ENCODE results near the gene PDGFB. TPM values are rescaled to one million over a fixed set of nuclear protein-coding genes. Genes with fewer than 3 reads are reported as not detected.
A peak's percentile ranks its signal among the peaks of the same experiment; 100 is the strongest.

PDGFB gene
- not detected in 2 replicates for total RNA-seq (2014; rRNA removed; shearing (Covaris generic))
- not detected in 2 replicates for polyA plus RNA-seq (2014; cell fraction: nucleus; rRNA removed)

DNA sequence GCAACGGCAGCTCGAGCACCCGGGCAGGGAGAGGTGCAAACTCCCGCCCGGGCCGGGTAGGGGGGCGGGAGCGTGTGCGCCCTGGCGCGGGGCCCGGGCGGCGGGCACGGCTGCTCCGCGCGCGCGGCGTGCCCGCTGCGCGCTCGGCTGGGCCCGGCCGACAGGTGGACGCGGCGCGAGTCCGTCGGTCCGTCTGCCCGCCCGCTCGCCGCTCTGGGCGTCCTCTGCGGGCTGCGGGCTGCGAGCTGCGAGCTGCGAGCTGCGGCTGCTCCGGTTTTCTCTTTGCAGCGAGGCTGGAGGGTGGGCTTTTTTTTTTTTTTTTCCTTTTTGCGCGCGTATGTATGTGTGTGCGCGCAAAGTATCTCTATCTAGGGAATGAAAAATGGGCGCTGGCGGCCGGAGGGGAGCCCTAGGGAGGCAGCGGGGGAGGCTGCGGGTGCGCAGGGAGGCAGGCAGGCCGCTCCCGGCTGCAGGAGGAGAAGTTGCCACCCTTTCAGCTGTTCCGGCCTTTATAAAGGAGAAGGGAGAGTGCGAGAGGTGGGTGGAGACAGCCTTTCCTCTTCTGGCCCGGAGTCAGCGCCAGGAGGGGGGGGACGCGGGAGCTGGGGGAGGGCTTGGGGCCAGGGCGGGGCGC, at the start of gene PDGFB:
PDGFB (minus strand) TSS at position 487 of the 634 bp plus-strand sequence. CDS start 1,019 bp downstream, outside the sequence.
- DNase-seq (ENCODE audit: extremely low read depth, low read depth), result no peak

GRCh38 chr22:39293766-39294368, 49.1 kb upstream of the PDGFB start:
- DNase-seq (ENCODE audit: extremely low read depth, low read depth), result no peak

DNA sequence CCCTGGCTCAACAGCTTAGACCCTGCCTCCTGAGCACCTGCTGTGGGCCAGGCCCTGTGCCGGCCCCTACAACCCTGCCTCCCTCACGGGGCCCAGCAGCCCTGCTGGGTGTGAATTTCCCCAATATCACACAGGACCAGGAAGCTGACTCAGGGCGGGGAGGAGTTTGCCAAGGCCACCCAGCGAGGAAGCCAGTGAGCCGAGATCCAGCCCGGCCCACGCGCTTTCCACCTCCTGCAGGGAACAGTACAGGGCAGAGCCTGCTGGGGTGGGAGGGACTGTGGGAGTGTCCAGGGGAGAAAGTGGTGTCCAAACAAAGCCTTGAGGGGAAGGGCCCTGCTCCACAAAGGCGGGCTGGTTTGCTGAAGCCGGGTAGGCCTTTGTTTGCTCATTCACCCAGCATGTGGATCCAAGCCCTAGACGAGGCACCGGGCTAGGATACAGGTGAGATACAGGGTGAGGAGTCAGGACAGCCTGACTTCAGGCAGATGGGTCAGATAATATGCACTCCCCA, 47.8 kb upstream of the PDGFB start:
- DNase-seq (ENCODE audit: extremely low read depth, low read depth), result peak; percentile 72

GRCh38 chr22:39292031-39292462, 47.3 kb upstream of the PDGFB start:
- DNase-seq (ENCODE audit: extremely low read depth, low read depth), result no peak

DNA sequence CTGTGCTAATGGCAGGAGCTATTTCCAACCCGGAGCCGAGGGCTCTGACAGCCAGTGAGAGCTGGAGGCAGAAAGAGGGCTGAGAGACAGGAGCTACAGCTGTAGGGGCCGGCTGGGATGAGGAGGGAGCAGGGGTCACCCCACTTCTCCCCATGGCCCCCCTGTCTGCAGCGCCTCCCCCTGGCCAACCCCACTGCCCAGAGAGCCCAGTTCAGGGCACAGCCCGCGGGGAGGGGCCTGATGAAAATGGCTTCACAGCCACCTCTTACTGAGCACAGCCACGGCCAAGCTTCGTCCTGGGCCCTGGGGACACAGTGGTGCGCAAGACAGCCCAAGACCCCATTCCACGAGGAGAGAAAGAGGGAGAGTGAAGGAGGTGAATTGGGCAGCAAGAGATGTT, 46.7 kb upstream of the PDGFB start:
- no peak for DNase-seq (ENCODE audit: extremely low read depth, low read depth)

DNA sequence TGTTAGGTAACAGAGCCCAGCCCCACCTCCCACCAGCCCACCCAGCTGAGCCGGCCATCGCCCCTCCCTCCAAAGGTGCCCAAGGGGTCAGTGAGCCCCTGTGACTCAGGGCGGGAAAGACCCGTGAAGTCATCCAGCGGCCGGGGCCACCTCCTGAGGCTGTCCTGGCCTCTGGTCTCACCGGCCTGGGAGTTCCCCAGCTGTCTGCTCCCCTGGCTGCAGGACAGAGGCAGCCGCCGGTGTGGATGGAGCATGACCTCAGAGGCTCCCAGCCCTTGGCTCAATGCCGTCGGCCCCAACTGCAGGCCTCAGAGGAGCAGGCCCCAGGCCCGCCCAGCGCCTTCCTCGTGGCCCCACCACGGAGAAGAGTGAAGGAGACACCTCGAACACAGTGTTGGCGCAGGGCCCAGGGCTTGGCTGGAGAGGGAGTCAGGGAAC, 46.0 kb upstream of the PDGFB start:
- DNase-seq (ENCODE audit: extremely low read depth, low read depth), result no peak

DNA sequence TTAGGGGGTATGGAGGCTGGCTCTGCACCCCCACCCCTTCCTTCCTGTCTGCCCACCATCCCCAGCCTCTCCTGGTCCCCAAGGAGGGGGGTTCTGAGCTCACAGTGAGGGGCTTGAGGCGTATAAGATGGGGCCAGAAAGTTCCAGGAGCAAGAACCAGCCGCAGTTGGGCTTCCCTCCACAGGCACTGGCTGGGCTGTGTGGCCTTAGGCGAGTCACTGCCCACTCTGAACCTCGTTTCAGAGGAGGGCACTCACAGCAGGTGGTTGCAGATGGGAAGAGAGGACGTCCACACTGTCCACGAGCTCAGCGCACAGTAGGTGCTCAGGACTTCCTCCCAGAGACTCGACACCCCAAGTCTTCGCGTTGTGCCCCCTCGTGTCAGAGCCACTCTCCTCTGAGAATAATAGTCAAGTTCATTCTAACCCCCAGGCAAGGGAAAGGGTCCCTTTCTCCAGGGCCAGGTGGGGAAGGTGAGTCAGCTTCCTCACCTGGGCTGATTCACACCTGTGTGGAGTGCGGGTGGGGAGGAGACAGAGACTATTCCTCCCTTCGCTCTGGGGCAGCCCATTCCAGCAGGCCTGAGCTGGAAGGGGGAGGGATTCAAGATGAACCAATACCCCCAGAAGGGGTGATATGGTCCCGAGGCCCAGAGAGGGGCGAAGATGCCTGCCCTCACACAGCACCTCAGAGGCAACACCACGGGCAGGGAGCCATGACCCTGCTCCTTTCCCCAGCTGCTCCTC, 45.4 kb upstream of the PDGFB start:
- no peak for DNase-seq (ENCODE audit: extremely low read depth, low read depth)

DNA sequence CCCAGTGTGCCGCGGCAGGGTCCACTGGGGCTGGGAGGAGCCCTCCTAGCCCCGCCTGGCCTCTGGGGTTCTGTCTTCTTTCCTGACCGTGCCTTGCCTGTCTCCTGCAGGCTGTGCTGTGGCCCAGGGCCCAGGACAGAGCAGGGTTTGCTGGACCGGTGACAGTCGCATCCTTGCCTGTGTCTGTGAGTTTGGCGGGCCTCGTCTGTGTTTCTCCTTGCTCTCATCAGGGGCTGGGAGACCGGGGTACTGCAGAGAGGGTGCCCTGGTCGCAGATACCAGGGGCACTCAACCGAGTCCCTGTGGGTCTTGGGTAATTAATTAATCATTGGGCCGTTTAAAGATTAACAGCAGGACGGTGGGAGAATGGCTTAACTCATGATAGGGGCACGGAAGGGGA, 44.8 kb upstream of the PDGFB start:
- DNase-seq (ENCODE audit: extremely low read depth, low read depth), result no peak

DNA sequence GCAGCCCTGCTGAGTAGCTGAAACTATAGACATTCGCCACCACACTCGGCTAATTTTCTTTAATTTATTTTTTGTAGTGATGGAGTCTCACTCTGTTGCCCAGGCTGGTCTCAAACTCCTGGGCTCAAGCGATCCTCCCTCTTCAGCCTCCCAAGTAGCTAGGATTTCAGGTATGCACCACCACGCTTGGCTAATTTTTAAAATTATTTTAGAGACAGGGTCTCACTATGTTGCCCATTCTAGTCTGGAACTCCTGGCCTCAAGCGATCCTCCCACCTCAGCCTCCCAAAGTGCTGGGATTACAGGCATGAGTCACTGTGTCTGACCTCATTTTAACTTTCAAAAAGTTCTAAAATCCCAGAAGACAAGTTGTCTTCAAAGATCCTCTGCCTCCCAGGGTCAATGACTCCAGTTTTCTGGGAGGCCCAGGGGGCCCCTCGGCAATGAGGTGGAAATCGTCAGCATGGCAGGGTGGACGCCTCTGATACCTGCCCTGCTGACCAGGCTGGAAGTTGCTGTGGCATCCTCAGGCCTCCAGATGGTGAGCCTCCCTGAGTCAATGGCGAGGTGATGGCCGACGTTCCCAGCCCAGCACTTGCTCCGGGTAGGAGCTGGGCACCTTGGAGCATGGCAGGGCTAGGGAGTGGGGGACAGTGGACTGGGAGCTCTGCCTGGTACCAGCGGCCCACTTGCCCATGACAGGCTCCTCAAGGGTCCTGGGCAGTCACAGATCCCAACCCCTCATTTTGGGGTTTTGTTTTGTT, 43.5 kb upstream of the PDGFB start:
- DNase-seq (ENCODE audit: extremely low read depth, low read depth), result no peak

GRCh38 chr22:39287076-39287725, 42.4 kb upstream of the PDGFB start:
- DNase-seq (ENCODE audit: extremely low read depth, low read depth), result no peak

DNA sequence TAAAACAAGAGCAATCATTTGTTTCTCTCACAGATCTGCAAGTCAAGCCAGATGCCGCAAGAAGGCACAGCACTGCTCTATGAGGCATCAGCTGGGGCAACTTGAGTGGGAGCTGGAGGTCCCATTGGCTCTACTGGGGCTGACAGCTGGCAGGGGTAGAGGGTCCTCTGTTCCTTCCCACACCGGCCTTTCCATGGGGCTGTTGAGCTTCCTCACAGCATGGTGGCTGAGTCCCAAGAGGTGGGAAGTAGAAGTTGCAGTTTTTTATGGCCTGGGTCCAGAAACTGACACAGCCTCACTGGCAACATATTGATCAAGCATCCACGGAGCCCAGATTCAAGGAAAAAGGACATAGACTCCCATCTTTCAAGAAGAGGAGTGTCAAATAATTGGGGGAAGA, 40.2 kb upstream of the PDGFB start:
- DNase-seq (ENCODE audit: extremely low read depth, low read depth), result no peak

- no peak for DNase-seq (ENCODE audit: extremely low read depth, low read depth)
Observed at GRCh38 chr22:39284142-39284980, 39.6 kb upstream of the PDGFB start.

- DNase-seq (ENCODE audit: extremely low read depth, low read depth), result no peak
Observed at GRCh38 chr22:39283322-39284141, 38.8 kb upstream of the PDGFB start.

DNA sequence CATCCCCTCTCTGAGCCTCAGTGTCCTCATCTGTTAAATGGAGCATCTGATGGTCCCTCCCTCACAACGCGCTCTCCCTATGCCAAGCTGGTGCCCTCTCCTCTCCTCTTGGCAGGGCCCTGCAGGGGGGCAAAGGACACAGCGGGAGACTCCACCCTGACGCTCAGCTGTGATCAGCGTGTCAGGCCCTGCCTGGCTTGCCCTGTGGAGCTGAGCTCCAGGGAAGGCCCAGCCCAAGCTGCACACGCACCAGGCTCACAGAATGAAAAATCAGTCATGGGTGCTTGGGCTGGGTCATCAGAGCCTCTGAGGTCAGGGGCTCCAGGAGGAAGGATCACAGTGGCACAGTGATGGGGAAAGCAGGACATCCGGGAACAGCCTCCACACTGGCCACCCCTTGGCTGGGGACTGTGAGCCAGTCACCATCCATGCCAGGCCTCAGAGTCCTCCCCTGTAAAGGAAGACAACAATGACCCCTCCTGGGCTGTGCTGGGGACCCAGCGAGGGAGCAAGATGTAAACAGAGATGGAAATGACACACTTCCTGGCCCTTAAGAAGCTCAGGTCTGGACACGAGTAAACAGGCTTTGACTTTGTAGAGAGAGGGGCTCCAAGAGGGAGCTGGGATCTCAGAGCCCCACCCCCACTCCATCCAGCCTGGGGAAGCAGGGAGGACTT, 38.0 kb upstream of the PDGFB start:
- no peak for DNase-seq (ENCODE audit: extremely low read depth, low read depth)

DNA sequence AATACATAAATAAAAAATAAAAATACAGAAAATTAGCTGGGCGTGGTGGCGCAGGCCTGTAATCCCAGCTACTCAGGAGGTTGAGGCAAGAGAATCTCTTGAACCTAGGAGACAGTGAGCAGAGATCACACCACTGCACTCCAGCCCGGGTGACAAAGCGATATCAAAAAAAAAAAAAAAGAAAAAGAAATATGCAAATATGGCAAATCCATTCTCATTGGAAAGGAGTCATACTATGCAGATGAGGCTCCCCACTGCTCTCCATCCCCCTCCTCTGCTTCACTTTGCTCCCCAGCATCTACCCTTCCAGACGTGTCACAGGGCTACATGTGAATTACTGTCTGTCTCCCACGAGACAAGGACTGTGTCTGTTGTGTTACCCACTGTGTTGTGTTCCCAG, 36.3 kb upstream of the PDGFB start:
- DNase-seq (ENCODE audit: extremely low read depth, low read depth), result no peak

DNA sequence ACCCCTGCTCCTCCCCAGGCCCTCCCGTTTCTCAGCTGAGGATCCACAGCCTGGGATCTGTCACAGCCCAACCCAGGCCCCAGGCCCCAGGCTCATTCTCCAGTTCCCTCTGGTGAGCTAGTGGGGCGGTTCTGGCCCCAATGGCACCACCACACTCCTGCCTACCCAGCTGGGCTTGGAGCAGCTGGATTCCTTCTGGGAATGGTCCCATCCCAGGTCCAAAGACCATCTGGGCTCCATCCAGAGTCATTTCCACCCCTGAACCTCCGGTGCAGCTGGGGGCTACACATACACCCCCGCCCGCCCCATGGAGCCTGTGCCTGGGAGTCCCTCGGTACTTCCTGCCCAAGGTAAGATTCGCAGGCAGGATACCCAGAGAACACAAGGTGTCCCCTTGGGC, 35.5 kb upstream of the PDGFB start:
- no peak for DNase-seq (ENCODE audit: extremely low read depth, low read depth)

GRCh38 chr22:39279170-39279850, 34.5 kb upstream of the PDGFB start:
- no peak for DNase-seq (ENCODE audit: extremely low read depth, low read depth)
